Measurements from ENCODE around the gene PRSS3.

- TF ChIP-seq CTCF (IDR thresholded peaks at IDR 0.05; ENCODE audit: poor library complexity, severe bottlenecking) (no peak), POLR2AphosphoS5 (IDR thresholded peaks at IDR 0.05) (peak; percentile 70), EZH2 (IDR thresholded peaks at IDR 0.05; ENCODE audit: borderline replicate concordance, insufficient read depth, low read length, poor library complexity, severe bottlenecking) (no peak), REST (IDR thresholded peaks at IDR 0.05; ENCODE audit: borderline replicate concordance) (peak; percentile 83), RAD21 (conservative IDR thresholded peaks at IDR 0.05) (no peak), EP300 (conservative IDR thresholded peaks at IDR 0.05; ENCODE audit: poor library complexity, severe bottlenecking) (peak; percentile 94), MXI1 (conservative IDR thresholded peaks at IDR 0.05; ENCODE audit: poor library complexity, severe bottlenecking) (peak; percentile 65), SMC3 (conservative IDR thresholded peaks at IDR 0.05; ENCODE audit: poor library complexity) (no peak), TAF1 (IDR thresholded peaks at IDR 0.05; ENCODE audit: low read depth) (no peak)
These were observed 801 bp upstream of the PRSS3 start for GRCh38 chr9:33794560-33794959.
